AG10803 (cell line): ENCODE results near the gene TTLL8.
"Not testable (repeated sequence)": the region's sequence is repeated elsewhere in the genome, so short reads cannot be mapped to it uniquely, and the experiment has no call there.

Experiments used
- DNase-seq: peaks from one replicate; pipeline ENCODE4 v3.0.0; 2010; ENCODE audit warnings: low read depth
- H3K4me3 ChIP-seq: 2 replicates; pipeline ENCODE4 v1.5.1; 2011; ENCODE audit warnings: mild to moderate bottlenecking, low read length, control low read depth
- CTCF ChIP-seq: conservative IDR thresholded peaks from 2 replicates; pipeline ENCODE4 v1.5.1; 2011; ENCODE audit warnings: mild to moderate bottlenecking, low read length, control low read depth, inconsistent platforms

TTLL8 gene

GRCh38 chr22:49994361-49995040 lies 63.6 kb downstream of the TTLL8 start:
- no peak for DNase-seq
- H3K4me3 ChIP-seq, result no peak overlapping the region
- no peak for TF ChIP-seq CTCF

GRCh38 chr22:49993649-49994360 lies 64.3 kb downstream of the TTLL8 start:
- no peak for TF ChIP-seq CTCF
- DNase-seq, result no peak
- no peak overlapping the region for H3K4me3 ChIP-seq

- DNase-seq, result peak; percentile 47
- peak; percentile 70 for TF ChIP-seq CTCF
- H3K4me3 ChIP-seq, result no peak overlapping the region
Measured at GRCh38 chr22:49992921-49993648, 65.0 kb downstream of the TTLL8 start.

- no peak for DNase-seq
- H3K4me3 ChIP-seq, result no peak overlapping the region
- no peak for TF ChIP-seq CTCF
Measured at GRCh38 chr22:49991907-49992533, 66.1 kb downstream of the TTLL8 start.

- TF ChIP-seq CTCF, result no peak
- H3K4me3 ChIP-seq, result no peak overlapping the region
- DNase-seq, result no peak
Measured at GRCh38 chr22:49991167-49991566, 66.9 kb downstream of the TTLL8 start.

GRCh38 chr22:49989826-49990225 lies 68.3 kb downstream of the TTLL8 start:
- DNase-seq, H3K4me3 ChIP-seq: not testable (repeated sequence)

GRCh38 chr22:49986325-49986724 lies 71.8 kb downstream of the TTLL8 start:
- no peak for TF ChIP-seq CTCF
- no peak for DNase-seq
- no peak overlapping the region for H3K4me3 ChIP-seq
